LNCaP clone FGC (cell line): ENCODE results near the gene NKD2.

Source experiments
- DNase-seq: peaks from one replicate; pipeline ENCODE4 v3.0.0-alpha.2; 2011; ENCODE audit warnings: low read depth
- H3K4me3 ChIP-seq: 2 replicates; pipeline ENCODE4 v1.5.1; 2011; ENCODE audit warnings: mild to moderate bottlenecking, low read depth, low read length, control low read depth
- TF ChIP-seq, protein P1 (sequence below): IDR thresholded peaks from 2 replicates; pipeline ENCODE4 v1.5.1; 2012; ENCODE audit warnings: mild to moderate bottlenecking; ENCODE audit not compliant: control insufficient read depth, insufficient read depth; ENCODE audit errors: extremely low read depth

Gene NKD2

DNA sequence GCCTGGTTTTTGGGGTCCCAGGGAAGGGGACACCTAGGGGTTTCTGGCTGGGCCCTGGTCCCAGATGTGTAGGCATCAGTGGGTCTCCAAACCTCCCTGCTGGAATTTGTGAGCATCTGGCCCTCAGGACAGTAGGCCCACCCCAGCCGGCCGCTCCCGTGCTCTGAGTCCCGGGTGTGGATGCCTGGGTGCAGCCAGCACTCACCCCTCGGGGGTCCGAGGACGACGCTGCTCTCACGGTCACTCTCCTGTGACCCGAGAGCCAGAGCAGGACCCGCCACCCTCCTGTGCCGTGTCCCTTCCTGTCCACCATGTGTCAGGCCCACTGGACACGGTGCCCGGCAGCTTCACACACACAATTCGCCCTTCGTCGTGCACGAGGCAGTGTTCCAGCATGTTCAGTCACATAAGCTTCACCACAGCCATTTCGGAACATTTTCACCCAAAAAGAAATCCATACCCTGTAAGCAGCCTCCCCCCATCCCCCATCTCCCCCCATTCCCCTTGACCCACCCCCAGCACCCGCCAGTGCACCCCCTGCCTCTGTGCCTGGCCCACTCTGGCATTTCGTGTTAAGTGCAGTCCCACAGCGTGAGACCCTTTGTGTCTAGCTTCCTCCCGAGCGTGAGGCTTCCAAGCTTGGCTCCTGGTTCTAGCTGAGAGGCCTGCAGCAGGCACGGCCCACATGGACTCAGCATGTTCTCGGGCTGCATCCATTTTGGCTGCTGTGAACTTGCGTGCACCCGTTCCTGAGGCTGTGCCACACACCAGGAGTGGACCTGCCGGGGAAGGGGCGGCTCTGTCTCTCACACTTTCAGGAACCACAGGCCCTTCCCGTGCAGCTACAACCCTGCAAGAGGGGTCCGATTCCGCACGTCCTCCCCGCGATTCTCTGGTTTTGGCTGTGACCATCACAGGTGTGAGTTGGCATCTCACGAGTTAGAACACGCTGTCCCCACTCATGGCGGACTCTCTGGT, 40.5 kb downstream of the NKD2 start:
- no peak for DNase-seq
- TF ChIP-seq, protein P1, sequence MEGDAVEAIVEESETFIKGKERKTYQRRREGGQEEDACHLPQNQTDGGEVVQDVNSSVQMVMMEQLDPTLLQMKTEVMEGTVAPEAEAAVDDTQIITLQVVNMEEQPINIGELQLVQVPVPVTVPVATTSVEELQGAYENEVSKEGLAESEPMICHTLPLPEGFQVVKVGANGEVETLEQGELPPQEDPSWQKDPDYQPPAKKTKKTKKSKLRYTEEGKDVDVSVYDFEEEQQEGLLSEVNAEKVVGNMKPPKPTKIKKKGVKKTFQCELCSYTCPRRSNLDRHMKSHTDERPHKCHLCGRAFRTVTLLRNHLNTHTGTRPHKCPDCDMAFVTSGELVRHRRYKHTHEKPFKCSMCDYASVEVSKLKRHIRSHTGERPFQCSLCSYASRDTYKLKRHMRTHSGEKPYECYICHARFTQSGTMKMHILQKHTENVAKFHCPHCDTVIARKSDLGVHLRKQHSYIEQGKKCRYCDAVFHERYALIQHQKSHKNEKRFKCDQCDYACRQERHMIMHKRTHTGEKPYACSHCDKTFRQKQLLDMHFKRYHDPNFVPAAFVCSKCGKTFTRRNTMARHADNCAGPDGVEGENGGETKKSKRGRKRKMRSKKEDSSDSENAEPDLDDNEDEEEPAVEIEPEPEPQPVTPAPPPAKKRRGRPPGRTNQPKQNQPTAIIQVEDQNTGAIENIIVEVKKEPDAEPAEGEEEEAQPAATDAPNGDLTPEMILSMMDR, result no peak
- no peak overlapping the region for H3K4me3 ChIP-seq

DNA sequence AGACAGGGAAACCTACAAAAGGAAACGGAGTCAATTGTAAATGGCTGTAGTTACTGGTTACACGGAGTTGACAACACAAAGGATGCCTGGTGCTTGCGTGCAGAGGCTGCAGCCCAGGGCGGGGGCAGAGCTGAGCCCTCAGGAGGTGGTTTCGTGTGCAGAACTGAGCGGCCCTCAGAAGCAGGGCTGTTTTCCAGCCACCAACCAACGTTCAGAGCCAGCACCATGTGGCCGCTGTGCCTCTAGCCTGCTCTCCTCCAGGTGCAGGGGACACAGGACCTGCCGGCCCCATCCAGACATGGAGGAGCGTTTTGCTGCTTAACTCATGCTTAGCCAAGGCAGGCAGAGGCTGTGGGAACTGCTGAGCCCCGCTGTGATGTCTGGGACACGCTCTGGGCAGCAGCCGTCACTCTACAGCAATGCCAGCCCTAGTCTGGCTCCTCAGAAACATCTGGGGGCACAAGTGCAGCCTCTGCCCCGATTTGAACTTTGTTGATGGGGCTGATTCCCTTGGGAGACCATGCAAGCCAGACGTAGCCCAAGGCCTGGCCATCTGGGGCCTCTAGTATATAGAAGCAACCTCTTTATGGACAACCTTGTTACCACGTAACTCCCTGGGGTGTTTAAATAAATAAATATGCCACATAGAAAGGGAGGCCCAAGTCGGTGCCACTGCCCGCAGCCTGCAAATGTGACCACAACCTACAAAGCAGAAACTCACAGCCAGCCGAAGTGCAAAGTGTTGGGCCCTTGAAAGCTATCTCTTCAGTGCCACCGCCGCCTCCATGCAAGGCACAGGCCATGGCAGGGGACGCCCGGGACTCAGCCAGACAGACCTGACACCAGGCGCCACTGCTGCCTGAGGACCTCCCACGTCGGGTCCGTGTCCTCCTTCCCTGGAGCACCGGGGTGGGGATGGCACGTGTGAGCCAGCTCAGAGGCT, 42.1 kb downstream of the NKD2 start:
- TF ChIP-seq, protein P1, result no peak
- no peak overlapping the region for H3K4me3 ChIP-seq
- no peak for DNase-seq

DNA sequence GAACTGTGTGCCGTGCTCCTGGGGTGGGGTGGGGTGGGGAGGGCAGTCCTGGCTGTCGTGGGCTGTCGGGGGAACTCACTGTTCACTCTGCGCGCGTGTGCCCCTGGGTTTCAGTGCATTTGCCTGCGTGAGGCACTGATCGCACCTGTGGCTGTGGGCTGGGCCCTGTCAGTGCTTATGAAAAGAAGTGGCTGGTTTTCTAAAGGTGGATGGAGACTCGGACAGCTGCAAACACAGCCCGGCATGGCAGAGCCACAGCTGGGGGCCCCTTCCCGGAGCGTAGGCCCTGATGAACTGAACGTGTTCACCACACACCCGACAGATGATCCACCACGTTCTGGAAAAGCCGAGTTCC, 42.7 kb downstream of the NKD2 start:
- TF ChIP-seq, protein P1, result no peak
- no peak for DNase-seq

DNA sequence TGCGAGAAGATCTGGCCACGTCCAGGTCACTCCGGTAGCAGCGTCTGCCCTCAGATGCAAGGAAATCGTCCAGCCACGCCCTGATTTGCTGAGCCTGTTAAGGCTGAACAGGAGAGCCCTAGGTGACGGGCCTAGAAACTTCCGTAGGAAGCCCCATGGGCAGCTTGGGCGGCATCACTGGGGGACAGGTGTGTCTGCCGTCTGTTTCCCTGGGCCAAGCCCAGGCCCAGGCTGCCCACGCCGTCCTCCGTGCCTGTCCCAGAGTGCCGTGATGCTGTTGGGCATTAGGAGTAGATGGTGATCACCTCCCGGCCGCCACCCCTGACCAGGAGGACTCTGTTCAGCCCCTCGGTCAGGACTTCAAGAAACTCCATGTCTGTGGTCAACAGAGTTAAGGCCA, 43.5 kb downstream of the NKD2 start:
- TF ChIP-seq, protein P1, result no peak
- no peak overlapping the region for H3K4me3 ChIP-seq
- no peak for DNase-seq

More for the DNA sequence above, 42.7 kb downstream of the NKD2 start:
- H3K4me3 ChIP-seq, result no peak overlapping the region

DNA sequence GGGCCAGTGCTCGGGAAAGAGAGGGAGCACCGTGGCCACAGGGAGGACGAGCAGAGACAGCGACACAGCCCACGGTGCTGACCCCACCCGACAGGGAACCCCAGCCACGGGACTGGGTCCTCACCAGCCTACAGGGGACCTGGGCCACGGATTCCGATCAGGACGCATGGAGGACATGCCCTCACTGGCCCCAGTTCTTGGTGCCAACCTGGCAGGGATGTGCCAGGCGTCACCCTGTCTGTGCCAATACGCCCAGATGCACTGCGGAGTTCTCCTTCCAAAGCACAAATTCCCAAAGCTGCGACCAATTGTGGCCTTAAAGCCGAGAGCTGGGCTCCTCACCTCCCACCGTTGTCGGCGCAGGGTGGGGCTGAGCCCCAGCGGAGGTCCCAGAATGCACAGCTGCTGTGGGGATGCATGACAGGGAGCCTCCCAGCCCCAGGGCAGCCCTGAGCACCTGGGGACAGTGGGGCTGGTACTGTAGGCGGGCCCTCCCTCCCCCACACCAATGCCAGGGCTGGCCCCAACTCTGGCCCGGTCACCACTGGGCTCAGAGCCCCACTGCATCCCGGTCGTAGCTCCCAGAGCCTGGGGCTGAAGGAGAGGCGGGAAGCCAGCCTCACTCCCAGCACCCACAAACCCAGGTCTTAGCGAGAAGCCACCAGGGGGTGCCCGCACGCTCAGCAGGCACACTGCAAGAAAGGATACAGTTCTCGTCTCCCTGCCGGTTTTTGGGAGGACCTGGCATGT, 44.2 kb downstream of the NKD2 start:
- TF ChIP-seq, protein P1, result no peak
- DNase-seq, result no peak
- H3K4me3 ChIP-seq, result no peak overlapping the region

DNA sequence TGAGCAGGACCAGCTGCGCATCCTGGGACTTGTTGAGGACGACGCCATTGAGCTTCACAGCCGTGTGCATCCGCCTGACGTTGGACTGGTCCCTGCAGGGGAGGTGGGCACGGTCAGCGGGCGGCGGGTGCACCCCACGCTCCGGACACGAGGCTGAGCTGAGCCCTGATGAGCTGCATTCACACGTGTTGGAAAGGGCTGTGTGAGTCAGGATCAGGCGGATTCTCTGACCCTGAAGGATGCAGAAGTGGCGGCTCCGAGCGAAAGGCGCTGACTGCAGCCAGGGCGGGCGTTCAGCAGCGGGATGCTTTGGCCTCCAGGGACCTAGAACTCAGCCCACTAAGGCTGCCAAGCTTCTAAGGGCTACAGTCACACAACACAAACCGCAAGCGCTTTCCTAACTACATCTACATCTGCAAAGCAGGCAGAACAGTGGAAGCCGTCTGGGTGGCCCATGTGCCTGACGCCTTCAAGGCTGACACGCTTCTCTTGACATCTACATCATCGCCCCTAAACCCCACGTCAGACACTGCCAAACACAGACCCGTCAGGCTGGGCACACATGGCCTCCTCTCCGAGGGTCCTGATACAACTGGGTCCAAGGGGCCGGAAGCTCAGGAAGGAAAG, 44.9 kb downstream of the NKD2 start:
- H3K4me3 ChIP-seq, result no peak overlapping the region
- TF ChIP-seq, protein P1, result no peak
- DNase-seq, result no peak
